ENCODE data around the gene KYNU.

DNA sequence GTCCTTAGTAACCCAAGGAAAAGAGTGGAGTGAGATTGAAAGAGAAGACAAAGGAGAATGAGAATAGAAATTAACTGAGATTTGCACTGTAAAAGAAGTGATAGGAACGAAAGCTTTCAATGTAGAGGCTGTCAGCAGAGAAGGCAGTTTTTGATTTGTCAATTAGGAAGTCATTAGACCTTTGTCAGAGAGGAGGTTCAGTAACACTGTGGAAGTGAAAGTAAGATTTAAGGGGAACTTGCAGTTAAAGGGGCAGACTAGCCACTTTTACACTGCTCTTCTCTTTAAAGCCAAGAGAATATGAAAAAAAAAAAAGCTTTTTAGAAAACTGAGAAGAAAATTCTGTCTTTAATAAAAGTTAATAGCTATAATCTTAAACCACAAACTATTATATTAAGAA, 11.5 kb upstream of the KYNU start:
- TF ChIP-seq CTCF (IDR thresholded peaks at IDR 0.05) (no peak), POLR2A (IDR thresholded peaks at IDR 0.05) (no peak), EP300 (IDR thresholded peaks at IDR 0.05) (no peak), POLR2AphosphoS5 (IDR thresholded peaks at IDR 0.05) (no peak)
